RWPE1 (cell line): ENCODE data around the gene C19orf12.

Experiments used
- CTCF ChIA-PET: fragments of 350-600 bp; sonication (Branson Sonifier 250); formaldehyde crosslinking; extraction: SDS; loops from one replicate; lab custom pipeline; 2021; lab: Yijun Ruan, JAX
- POLR2A ChIA-PET: fragments of 400-600 bp; formaldehyde crosslinking; extraction: SDS; loops from one replicate; lab custom pipeline; 2020; ENCODE audit warnings: antibody characterized with exemption; ENCODE audit not compliant: low non-redundant PET; lab: Yijun Ruan, JAX
- DNase-seq: peaks from one replicate; pipeline ENCODE4 v3.0.0; 2012; ENCODE audit warnings: low spot score
- H3K27ac ChIP-seq: fragments of 450-650 bp; 2 replicates; pipeline ENCODE4 v1.5.1; 2017
- TF ChIP-seq, protein P1 (sequence below): fragments of 450-650 bp; conservative IDR thresholded peaks from 2 replicates; pipeline ENCODE4 v1.5.1; 2017; ENCODE audit warnings: low read depth, mild to moderate bottlenecking

C19orf12 gene

DNA sequence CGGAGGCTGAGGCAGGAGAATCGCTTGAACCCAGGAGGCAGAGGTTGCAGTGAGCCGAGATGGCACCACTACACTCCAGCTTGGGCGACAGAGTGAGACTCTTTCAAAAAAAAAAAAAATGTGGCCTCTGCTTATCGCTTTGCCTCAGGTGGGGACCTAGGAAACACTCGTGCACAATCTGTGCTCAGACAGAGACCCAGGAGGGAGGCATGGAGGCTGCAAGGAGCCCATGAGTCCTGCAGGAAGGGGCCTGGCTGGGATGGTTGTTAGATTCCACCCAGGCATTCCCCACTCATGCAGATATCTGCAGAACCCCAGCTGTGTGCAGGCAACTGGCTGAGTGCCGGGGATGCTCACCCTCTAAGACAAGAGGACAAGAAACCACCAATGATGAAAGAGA lies 43.8 kb upstream of the C19orf12 start:
- no peak for DNase-seq
- no peak overlapping the region for H3K27ac ChIP-seq
- TF ChIP-seq, protein P1, sequence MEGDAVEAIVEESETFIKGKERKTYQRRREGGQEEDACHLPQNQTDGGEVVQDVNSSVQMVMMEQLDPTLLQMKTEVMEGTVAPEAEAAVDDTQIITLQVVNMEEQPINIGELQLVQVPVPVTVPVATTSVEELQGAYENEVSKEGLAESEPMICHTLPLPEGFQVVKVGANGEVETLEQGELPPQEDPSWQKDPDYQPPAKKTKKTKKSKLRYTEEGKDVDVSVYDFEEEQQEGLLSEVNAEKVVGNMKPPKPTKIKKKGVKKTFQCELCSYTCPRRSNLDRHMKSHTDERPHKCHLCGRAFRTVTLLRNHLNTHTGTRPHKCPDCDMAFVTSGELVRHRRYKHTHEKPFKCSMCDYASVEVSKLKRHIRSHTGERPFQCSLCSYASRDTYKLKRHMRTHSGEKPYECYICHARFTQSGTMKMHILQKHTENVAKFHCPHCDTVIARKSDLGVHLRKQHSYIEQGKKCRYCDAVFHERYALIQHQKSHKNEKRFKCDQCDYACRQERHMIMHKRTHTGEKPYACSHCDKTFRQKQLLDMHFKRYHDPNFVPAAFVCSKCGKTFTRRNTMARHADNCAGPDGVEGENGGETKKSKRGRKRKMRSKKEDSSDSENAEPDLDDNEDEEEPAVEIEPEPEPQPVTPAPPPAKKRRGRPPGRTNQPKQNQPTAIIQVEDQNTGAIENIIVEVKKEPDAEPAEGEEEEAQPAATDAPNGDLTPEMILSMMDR = no peak
- ChIA-PET CTCF (interaction anchor here (0.7 to 3.8 kb wide), 3 partner anchors 13 to 1374 kb away, joined by 4 to 43 read pairs (median 11); no protein-coding TSS in a partner anchor), POLR2A (no interaction called here)

DNA sequence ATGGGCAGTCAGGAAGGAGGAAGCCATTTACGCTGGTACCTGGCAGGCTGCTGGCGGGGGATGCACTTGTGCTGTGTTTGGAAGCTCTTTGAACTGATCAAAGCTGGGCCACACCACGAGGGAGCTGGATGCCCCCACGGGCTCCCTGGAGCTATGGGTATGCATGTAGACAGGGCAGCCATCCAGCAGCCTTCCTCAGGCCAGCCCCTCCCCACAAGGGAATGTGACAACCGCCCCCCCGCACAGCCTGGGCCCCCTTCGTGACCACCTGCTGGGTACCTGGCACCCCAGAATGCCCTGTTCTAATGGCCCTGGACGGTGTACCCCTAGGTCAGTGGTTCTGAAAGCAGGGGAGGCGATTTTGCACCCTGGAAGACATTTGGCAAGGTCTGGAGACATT lies 42.5 kb upstream of the C19orf12 start:
- POLR2A ChIA-PET = no interaction called here
- no peak for DNase-seq
- H3K27ac ChIP-seq = no peak overlapping the region
- CTCF ChIA-PET = no interaction called here
- TF ChIP-seq, protein P1 = no peak

DNA sequence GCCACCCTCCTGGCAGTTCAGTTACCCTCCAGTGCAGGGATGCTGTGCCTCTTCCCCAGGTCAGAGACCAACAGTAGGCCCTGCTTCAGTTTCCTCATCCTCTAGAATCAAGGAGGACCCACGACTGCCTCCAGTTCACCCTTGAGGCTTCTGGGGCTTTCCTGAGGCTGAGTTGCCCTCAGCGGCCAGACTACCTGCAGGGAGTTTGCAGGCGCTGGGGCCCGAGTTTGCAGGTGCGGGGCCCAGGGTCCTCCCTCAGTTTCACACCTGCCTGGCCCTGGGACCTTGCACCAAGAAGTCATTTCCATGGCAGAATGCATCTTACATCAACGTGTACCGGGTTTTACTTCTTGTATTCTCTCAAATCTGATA lies 38.9 kb upstream of the C19orf12 start:
- POLR2A ChIA-PET = no interaction called here
- H3K27ac ChIP-seq = no peak overlapping the region
- CTCF ChIA-PET = no interaction called here
- no peak for DNase-seq
- TF ChIP-seq, protein P1 = no peak

DNA sequence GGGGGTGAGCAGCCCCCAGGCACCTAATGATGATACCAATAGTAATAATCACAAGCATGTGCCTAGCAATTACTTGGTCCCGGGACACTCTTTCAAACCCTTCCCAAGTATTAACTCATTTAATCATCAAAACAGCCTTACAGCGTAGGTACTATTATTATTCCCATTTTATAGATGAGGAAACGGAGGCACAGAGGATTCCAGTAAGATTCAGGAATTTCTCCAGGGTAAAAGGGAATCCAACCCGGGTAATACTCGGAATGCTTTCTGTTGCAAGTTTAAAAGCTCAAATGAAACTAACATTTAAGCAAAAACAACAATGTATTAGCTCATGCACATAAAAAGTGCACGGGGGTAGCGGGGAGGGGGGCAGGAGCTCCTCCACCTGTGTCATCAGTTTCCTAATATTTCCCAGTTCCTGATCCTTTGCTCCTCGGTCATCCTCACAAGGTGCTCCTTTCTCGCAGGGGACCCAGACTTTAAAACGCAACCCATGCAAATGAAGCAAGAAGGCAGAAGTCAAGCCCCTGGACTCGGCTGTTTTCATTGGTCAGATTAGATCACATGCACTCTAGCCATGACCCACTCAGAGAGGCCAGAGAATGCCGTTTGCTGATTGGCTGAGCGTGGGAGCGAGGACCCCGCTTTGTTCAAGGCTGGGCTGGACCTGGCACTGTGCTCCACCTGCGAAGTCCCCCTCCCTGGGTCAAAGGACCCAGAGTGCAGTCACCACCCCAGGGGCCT lies 38.3 kb upstream of the C19orf12 start:
- DNase-seq = no peak
- H3K27ac ChIP-seq = no peak overlapping the region
- ChIA-PET CTCF (no interaction called here), POLR2A (no interaction called here)
- TF ChIP-seq, protein P1 = no peak

DNA sequence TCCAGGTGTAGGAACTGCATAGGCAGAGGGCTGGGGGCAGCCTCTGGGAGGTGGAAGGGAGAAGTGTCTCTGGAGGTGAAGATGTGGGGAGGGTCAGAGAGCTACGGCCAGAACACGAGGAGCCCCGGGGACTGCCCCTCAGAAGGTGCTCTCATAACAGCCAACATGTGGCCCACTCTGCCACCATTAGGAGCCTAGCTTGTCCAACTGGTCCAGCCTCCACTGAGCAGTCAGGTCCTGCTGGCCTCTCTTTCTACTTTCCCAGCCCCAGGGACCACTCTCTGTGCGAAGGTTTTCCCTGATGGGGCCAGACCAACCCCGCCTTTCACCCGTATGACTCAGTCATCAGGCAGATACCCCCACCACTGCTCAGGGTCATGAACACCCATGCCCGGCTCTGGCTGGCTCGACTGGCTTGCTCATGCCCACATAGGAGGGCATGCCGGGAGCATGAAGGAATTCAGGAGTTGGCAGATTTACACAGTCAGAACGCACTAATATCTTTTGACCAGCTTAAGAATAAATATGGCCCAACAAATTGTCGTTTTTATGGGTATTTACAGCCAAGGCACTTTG lies 37.5 kb upstream of the C19orf12 start:
- H3K27ac ChIP-seq = no peak overlapping the region
- ChIA-PET POLR2A (no interaction called here), CTCF (no interaction called here)

DNA sequence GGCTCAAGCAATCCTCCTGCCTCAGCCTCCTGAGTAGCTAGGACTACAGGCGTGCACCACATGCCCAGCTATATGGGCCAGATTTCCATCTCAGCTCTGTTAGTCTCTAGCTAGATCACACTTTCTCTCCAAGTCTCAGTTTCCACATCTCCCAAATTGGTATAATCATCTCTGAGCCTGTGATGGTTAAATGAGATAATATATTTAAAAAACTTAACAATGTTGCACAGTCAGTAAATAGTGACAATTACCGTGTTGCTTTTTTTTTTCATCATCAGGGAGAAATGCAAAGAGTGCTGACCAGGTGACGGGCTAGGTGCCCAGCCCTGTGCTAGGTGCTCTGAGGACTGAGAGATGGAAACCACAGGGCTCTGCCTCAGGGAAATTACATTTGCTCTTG lies 36.9 kb upstream of the C19orf12 start:
- ChIA-PET POLR2A (no interaction called here), CTCF (no interaction called here)
- no peak overlapping the region for H3K27ac ChIP-seq
- TF ChIP-seq, protein P1 = no peak
- DNase-seq = no peak

More for the DNA sequence above, 37.5 kb upstream of the C19orf12 start:
- TF ChIP-seq, protein P1 = no peak
- no peak for DNase-seq
